Suprapubic skin (tissue), 4 donors: ENCODE data around the gene JRKL. TPM values are rescaled to one million over a fixed set of nuclear protein-coding genes. Genes with fewer than 3 reads are reported as not detected.
"Not testable (repeated sequence)": the region's sequence is repeated elsewhere in the genome, so short reads cannot be mapped to it uniquely, and the experiment has no call there.

Source experiments
- DNase-seq, 2 donors: peaks; one replicate each; pipeline ENCODE4 v3.0.0-alpha.2; 2019; ENCODE audit warnings: low spot score in 2 of 2
- H3K27ac ChIP-seq: fragments of 200-600 bp; sonication (generic); one replicate; pipeline ENCODE4 v1.5.1; 2019
- H3K27me3 ChIP-seq: fragments of 200-600 bp; sonication (generic); one replicate; pipeline ENCODE4 v1.5.1; 2019
- H3K36me3 ChIP-seq: fragments of 200-600 bp; sonication (generic); one replicate; pipeline ENCODE4 v1.5.1; 2019
- H3K4me1 ChIP-seq: fragments of 200-600 bp; sonication (generic); one replicate; pipeline ENCODE4 v1.5.1; 2019
- H3K4me3 ChIP-seq: fragments of 200-600 bp; sonication (generic); one replicate; pipeline ENCODE4 v1.5.1; 2019; ENCODE audit warnings: mild to moderate bottlenecking
- H3K9me3 ChIP-seq: fragments of 200-600 bp; sonication (generic); one replicate; pipeline ENCODE4 v1.5.1; 2019
- EP300 ChIP-seq: sonication (generic); formaldehyde crosslinking; IDR thresholded peaks from one replicate; pipeline ENCODE4 v1.6.1; 2017; ENCODE audit warnings: antibody characterized with exemption
- POLR2A ChIP-seq, 2 donors: fragments of 450-650 bp; IDR thresholded peaks; one replicate each; pipeline ENCODE4 v1.6.1; 2017; ENCODE audit warnings: antibody characterized with exemption in 2 of 2, mild to moderate bottlenecking in 2 of 2, moderate library complexity in 2 of 2
- POLR2AphosphoS5 ChIP-seq, 3 donors: sonication (generic); formaldehyde crosslinking; IDR thresholded peaks; one replicate each; pipeline ENCODE4 v1.6.1; 2017; ENCODE audit warnings: antibody characterized with exemption in 3 of 3
- WGBS: methylation state at CpG from one replicate; pipeline ENCODE4 v1.1.5; 2018; 5-methylcytosine and 5-hydroxymethylcytosine counted together
- total RNA-seq, 4 donors: library from RNA; depleted of rRNA; stranded (reverse); fragments of >200 nt; gene quantifications; one replicate each; pipeline ENCODE4 v1.1.0, GENCODE V29; 2016
- TF ChIP-seq, protein P1 (sequence below), 2 donors: fragments of 200-600 bp in 1 of 2; fragments of 450-650 bp in 1 of 2; sonication (generic) in 1 of 2; IDR thresholded peaks; one replicate each; pipeline ENCODE4 v1.5.1; 2016 to 2019; ENCODE audit warnings: antibody characterized with exemption in 2 of 2, mild to moderate bottlenecking in 1 of 2, moderate library complexity in 1 of 2

The JRKL gene
- total RNA-seq, 4 donors from 2014 or later = 5.2 to 6.4 (median 5.9) TPM

DNA sequence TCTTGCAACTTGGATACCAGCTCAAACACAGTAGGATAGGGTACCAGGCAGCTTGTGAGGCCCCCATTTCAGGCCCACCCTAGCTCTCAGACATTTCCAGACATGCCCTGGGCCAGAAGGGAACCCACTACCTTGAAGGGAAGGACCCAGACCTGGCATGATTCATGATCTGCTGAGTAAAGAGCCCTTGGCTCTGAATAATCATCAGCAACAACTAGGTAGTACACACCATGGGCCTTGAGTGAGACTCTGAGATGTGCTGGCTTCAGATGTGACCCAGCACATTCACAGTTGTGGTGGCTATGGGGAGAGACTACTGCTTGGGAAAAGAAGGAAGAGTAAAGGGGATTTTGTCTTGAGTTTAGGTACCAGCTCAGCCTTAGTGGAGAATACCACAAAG, 23.6 kb downstream of the JRKL start:
- Histone ChIP-seq H3K27ac (no peak overlapping the region), H3K4me3 (no peak overlapping the region), H3K9me3 (no peaks in the 10 kb centered on the region), H3K36me3 (no peaks in the 10 kb centered on the region), H3K4me1 (no peaks in the 10 kb centered on the region), H3K27me3 (peaks cover 5% of the 10 kb centered on the region)
- TF ChIP-seq POLR2A (IDR thresholded peaks at IDR 0.05) (no peak), EP300 (no peak), POLR2AphosphoS5 (IDR thresholded peaks at IDR 0.05) (no peak)
- TF ChIP-seq, protein P1, sequence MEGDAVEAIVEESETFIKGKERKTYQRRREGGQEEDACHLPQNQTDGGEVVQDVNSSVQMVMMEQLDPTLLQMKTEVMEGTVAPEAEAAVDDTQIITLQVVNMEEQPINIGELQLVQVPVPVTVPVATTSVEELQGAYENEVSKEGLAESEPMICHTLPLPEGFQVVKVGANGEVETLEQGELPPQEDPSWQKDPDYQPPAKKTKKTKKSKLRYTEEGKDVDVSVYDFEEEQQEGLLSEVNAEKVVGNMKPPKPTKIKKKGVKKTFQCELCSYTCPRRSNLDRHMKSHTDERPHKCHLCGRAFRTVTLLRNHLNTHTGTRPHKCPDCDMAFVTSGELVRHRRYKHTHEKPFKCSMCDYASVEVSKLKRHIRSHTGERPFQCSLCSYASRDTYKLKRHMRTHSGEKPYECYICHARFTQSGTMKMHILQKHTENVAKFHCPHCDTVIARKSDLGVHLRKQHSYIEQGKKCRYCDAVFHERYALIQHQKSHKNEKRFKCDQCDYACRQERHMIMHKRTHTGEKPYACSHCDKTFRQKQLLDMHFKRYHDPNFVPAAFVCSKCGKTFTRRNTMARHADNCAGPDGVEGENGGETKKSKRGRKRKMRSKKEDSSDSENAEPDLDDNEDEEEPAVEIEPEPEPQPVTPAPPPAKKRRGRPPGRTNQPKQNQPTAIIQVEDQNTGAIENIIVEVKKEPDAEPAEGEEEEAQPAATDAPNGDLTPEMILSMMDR (IDR thresholded peaks at IDR 0.05) = no peak
- no peak for DNase-seq

DNA sequence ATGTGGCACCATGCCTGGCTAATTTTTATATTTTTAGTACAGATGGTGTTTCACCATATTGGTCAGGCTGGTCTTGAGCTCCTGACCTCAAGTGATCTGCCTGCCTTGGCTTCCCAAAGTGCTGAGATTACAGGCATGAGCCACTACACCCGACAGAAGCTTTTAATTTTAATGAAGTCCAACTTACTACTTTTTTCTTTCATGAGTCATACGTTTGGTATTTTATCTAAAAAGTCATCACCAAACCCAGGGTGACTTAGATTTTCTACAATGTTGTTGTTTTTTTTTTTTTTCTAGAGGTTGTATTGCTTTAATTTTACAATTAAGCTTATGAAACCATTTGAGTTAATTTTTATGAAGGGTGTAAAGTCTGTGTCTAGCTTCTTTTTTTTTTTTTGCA, 34.9 kb downstream of the JRKL start:
- no peak overlapping the region for H3K27ac ChIP-seq
- no peaks in the 10 kb centered on the region for H3K36me3 ChIP-seq
- no peaks in the 10 kb centered on the region for H3K4me1 ChIP-seq
- TF ChIP-seq POLR2AphosphoS5 (IDR thresholded peaks at IDR 0.05) = no peak
- no peak overlapping the region for H3K4me3 ChIP-seq
- WGBS = 21% methylated on average over 2 of the region's 2 CpGs
- peaks cover 3% of the 10 kb centered on the region for H3K27me3 ChIP-seq
- DNase-seq = no peak
- no peaks in the 10 kb centered on the region for H3K9me3 ChIP-seq

GRCh38 chr11:96430668-96431067, 40.9 kb downstream of the JRKL start:
- H3K4me3 ChIP-seq = no peak overlapping the region
- whole genome bisulfite sequencing = 80% methylated on average over 3 of the region's 3 CpGs

DNA sequence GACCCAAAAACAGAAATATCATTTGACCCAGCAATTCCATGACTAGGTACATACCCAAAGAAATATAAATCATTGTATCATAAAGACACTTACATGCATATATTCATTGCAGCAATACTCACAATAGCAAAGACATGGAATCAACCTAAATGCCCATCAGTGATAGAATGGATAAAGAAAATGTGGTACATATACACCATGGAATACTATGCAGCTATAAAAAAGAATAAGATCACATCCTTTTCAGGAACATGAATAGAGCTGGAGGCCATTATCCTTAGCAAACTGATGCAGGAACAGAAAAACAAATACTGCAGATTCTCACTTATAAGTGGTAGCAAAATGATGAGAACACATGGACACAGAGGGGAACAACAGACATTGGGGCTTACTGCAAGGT, 42.8 kb downstream of the JRKL start:
- peaks cover 11% of the 10 kb centered on the region for H3K27me3 ChIP-seq
- not testable (repeated sequence) for DNase-seq, H3K4me1 ChIP-seq, H3K4me3 ChIP-seq, H3K27ac ChIP-seq, H3K36me3 ChIP-seq, H3K9me3 ChIP-seq

More at GRCh38 chr11:96430668-96431067, 40.9 kb downstream of the JRKL start:
- peaks cover 6% of the 10 kb centered on the region for H3K27me3 ChIP-seq
- no peaks in the 10 kb centered on the region for H3K36me3 ChIP-seq
- H3K4me1 ChIP-seq = no peaks in the 10 kb centered on the region
- H3K27ac ChIP-seq = no peak overlapping the region
- H3K9me3 ChIP-seq = peaks cover 9% of the 10 kb centered on the region
- no peak for DNase-seq
- no peak for TF ChIP-seq POLR2A (IDR thresholded peaks at IDR 0.05)
- TF ChIP-seq, protein P1 (IDR thresholded peaks at IDR 0.05) = no peak
- TF ChIP-seq EP300 = no peak
- TF ChIP-seq POLR2AphosphoS5 (IDR thresholded peaks at IDR 0.05) = no peak

Other genes starting within 250 kb of the JRKL start
- 10 to 100 TPM; 24.9 to 44.4 (median 30.9) TPM for gene MAML2, start 46.8 kb upstream of the JRKL start, total RNA-seq
- 10 to 100 TPM; 12.5 to 31.9 (median 14.3) TPM for gene CCDC82, start 101 bp upstream of the JRKL start, total RNA-seq